ENCODE data around the gene PRR33.

PRR33 gene

GRCh38 chr11:1861435-1862411 is 30.0 kb downstream of the PRR33 start:
- no peak for DNase-seq

GRCh38 chr11:1860108-1860507 is 31.6 kb downstream of the PRR33 start:
- no peak for DNase-seq

DNA sequence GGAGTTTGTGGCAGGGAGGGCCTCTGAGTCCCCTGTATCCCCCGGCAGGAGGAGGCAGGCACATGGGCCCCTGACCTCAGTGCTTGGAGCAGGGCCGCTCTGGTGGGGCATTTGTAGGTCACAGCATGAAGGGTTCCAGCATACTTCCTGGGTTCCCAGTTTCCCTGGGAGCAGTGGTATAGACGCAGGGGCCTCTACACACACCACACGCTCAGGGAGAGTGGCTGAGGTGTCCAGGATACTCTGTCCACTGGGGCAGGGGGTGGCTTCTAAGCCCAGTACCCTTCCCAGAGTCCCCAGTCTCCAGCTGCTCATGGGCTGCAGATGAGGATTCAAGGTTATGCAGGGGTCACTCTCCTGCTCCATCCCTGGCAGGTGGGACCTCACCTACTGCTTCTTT is 32.7 kb downstream of the PRR33 start:
- no peak for DNase-seq

DNA sequence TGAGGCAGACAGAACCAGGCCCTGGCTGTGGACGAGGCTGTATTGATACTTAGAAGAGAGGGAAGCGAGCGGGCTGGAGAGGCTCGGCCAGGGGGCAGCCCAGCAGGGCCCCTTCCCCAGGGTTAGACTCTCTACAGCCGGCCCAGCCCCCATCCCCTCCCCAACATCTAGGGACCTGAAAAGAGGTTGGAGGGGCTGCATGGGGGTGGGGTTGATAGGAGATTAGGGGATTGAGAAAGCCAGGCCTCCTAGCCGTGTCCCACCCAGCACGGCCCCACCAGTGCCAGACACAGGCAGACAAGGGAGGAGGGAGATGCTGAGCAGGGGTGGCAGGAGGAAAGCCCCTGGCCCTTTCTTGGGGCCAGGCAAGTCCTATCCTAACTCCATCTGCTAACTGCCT is 33.1 kb downstream of the PRR33 start:
- DNase-seq = no peak

DNA sequence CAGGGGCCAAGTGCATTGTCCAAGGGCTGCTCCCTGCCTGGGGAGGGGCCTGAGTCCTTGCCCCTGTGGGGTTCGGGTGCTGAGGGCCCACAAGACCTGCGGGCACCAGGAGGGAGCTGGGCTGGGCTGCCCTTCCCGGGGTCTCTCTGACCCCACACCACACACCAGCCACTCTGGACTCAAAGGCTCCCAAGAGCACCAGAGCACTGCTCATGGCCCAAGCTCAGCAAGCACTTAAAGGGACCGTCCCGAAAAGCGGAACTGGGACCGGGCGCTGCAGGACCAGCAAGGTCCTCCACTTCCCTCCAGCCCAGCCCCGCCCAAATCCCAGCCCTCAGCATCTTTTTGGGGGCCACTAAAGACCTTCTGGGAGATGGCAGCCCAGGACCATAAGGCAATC is 33.5 kb downstream of the PRR33 start:
- no peak for DNase-seq

DNA sequence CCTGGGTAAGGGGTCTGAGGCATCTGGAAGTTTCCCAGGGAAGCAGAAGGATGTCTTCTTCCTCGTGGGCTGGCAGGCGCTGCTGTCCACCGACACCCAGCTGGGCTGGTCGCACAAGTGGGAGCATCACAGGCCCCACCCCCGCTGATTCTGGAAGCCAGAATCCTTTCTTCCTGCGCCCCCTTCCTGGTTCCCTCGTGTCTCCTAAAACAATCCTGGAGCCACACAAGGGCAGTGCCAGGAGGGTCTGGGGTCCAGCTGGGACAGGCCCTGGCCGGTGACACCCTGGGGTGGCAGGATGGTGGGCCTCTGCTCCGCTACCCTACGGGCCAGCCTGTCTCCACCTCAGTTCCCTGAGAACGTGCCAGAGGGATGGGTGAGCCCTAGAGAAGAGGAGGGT is 34.6 kb downstream of the PRR33 start:
- DNase-seq = no peak

GRCh38 chr11:1856306-1857005 is 35.2 kb downstream of the PRR33 start:
- DNase-seq = no peak

DNA sequence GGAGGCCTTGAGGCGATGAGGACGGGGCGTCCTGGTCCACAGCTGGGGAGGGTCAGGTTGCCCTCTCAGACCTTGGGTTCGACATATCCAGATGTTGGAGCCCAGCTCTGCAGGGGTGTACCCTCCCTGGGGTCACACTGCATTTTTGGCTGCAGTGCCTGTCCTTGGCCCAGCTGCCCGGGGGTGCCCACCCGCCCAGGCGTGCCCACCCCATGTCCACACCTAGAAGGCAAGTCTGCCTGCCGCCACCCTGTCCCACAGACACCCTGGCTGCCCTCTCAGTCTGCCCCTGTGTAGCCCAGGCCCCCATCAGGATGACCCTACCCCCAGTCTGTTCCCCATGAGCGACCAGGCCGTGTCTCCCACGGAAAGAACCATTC is 35.8 kb downstream of the PRR33 start:
- no peak for DNase-seq

DNA sequence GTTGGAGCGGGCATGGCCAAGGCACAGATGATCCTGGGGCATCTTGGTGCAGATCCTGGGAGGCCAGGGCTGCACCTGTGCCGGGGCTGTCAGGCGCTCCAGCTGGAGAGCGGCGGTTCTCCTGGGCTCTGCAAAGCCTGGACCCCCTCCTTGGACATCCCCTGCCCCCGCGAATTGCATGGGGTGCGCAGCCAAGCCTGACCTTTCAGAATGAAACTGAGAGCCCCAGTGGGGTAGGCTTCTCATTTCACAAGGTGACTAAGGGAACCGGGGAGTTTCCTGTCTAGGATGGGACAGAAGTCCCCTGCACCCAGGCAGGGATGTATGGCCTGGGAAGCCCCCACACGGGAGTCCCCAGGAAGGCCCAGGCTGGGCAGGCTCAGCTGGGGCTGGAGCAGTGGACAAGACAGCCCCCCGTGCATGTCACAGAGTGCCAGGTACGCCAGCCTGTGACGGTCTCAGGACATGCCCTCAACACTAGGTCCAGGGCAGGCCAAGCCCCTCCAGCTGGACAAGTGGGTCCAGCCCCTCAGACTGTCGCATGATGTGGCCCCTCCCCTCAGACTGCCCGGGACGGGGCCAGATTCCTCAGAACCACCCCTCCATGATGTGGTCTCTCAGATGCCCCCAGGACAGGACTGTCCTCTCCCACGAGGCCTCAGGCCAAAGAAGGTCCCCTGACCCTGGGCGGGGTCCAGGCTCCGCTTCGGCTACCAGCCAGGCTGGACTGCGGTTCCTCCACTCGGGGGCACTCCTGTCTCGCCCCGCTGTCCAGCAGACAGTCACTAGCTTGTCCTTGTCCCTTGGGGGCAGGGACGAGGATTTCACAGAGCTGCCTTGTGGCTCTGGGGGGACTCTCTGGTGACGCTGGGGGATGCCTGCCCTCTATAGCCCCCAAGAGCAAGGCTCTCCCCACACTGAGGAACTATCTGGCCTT is 36.5 kb downstream of the PRR33 start:
- no peak for DNase-seq

- DNase-seq = no peak
These were observed 37.4 kb downstream of the PRR33 start for GRCh38 chr11:1854132-1854948.

DNA sequence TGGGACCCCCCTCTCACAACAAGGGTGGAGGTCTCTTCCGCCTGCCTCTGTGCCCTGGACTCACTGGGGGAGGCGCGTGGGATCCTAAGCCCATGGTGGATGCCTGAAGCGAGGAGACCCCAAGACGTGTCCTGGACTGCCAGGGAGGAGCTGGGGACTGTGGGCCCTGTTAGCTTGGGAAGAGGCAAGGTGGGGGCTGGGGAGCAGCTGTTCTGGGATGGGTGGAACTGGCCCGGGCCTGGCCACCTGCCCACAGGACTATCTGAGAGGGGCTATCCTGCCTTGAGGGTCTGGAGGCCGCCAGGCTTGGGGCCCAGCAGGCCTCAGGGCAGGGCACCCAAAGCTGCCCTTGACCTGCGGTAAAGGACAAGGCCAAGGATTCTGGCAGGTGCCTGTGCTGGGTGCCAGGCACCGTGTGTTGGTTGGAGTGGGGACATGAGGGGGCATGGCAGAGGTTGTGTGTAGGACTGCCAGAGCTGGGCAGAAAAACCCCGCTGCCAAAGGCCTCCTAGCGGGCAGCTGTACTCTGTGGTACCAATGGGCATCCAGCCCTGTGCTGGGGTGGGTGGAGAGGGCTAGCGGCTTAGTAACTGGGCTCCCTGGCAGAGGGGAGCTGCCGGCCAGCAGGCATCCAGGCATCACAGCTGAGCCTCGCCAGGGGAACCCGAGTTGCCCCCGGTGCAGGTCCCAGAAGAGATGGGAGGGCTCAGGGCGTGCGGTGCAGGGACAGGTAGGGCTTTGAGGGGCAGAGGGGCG is 38.1 kb downstream of the PRR33 start:
- no peak for DNase-seq

- DNase-seq = peak; percentile 69
These were observed 38.8 kb downstream of the PRR33 start, which contains the start of gene LSP1 for GRCh38 chr11:1852877-1853276. Gene LSP1 (plus strand): TSS chr11:1853084. CDS start chr11:1853145, 61 bp downstream.

DNA sequence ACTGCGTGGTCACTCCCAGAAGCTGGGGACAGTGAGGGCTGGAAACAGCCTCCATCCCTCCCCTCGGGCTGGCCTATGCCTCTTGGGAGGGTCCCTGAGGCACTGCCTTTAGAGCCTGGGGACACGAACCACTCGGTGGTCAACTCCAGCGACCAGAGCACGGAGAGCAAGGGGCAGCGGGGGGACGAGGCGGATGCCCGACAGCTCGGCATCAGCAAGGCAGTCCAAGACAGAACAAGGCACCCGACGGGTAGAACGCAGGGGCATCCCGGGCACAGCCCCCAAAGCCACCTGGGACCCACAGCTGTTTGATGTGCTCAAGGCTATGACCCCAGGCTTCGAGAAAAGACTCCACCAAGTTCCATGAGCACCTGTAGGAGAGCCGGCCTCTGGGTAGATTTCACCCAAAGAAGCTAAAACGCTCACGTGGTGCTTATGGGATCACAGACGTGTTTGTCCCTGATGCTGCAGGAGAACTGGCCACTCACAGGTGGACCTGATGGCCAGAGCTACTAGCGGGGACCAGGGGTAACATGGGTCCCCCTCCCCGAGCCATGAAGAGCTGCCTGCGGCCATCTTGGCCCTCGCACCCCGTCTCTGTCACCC is 39.3 kb downstream of the PRR33 start:
- DNase-seq = no peak

GRCh38 chr11:1851468-1852180 is 40.1 kb downstream of the PRR33 start:
- DNase-seq = no peak

- no peak for DNase-seq
These were observed 42.9 kb downstream of the PRR33 start for GRCh38 chr11:1848640-1849430.

DNA sequence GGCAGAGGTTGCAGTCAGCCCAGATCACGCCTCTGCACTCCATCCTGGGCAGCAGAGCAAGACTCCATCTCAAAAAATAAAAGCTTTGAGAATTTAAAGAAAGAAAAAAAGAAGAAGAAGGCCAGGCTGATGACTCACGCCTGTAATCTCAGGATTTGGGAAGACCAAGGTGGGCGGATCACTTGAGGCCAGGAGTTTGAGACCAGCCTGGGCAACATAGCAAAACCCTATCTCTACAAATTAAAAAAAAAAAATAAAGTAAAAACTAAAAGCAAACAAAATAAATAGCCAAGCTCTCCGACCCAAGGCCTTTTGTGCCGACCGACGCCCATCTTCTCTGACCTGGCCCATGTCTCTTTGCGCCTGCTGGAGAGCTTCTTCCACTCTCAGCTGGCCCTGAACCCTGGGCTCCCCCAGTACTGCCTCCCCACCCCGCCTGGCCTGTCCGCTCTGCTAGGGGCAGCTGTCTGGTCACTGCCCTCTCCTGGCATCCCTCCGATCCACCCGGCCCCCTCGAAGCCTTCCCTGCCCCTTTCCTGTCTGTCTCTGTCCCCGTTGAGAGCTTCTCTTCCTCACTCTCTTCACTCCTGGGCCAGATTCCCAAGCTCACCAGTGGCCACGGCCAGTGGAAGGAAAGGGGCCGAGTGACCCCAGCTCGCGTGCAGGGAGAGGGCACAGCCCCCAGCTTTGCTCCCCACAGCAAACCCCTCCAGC is 43.6 kb downstream of the PRR33 start:
- no peak for DNase-seq

DNA sequence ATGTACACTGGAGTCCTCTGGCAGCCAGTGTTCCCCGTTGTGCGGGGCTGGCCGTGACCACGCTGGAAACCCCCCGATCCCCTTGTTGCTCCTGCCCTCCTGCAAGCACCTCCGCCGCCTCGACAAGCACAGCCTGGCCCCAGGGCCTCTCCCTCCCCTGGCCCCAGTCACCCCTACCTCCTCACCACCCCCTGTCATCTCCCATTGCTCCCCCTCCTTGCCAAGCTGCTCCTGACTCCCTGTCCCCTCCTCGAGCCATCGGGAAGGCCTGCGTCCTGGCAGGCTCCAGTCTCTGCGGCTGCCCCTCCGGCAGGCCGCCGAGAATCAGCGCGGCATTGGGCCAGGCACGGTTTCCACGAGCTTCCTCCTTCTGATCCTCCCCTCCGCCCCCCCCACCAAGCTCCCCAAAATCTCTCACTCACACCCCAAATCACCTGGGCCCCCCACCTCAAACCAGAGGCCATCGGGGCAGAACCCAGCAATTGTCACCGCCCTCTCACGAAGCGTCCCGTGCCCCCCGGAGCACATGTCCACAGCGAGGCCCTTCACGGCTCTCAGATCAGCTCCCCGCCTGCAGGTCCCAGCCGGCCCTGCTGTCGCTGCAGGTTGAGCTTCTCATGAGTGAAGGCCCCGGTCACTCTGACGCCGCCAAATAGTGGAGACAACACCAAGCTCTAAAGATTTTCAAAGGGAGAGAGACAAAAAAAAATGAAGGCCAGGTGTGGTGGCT is 44.5 kb downstream of the PRR33 start:
- no peak for DNase-seq

DNA sequence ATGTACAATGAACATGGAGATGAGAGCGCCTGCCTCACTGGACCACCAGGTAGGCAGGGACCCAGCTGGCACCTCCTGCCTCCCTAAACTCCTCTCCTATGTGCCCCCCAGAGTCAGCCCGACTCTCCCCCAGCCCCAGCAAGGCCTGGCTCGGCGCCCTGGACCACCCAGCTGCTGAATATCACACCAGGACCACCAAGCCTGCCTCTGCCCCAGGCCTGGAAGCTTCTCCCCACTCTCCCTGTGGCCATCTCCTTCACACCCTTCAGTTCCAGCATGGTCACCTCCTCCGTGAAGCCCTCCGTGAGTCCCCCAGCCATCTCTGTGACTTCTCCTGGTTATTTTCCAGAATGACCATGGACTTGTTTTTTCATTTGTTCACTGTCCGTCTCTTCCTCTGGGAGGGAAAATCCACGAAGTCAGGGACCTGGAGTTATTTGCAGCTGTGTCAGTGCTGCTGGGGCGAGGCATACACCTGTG is 45.2 kb downstream of the PRR33 start:
- no peak for DNase-seq
